Measurements from ENCODE around the gene XNDC1N. TPM values are rescaled to one million over a fixed set of nuclear protein-coding genes. Genes with fewer than 3 reads are reported as not detected.
"Not testable (repeated sequence)": the region's sequence is repeated elsewhere in the genome, so short reads cannot be mapped to it uniquely, and the experiment has no call there.

Gene XNDC1N
- total and polyA plus RNA-seq, 5 donors from 2014 or later: 4.7 to 21.7 (median 7.7) TPM

GRCh38 chr11:71930556-71931244 lies 2.3 kb upstream of the XNDC1N start:
- no peak for ATAC-seq (ENCODE audit: low read depth in 2 of 2)
- Mint-ChIP-seq H3K27me3 (peaks cover 6% of the 10 kb centered on the region), H3K4me3 (peak overlapping the region; percentile 88 to 99 (median 96)), H3K4me1 (peaks cover 25 to 72% (median 53%) of the 10 kb centered on the region in 4 donors), H3K9me3 (no peaks in the 10 kb centered on the region), H3K27ac (peak overlapping the region in 2 of 3 donors; percentile 36 to 38), H3K36me3 (no peaks in the 10 kb centered on the region)
- H3K9me3 ChIP-seq (ENCODE audit: control insufficient read depth in 2 of 2, low read length in 2 of 2): no peaks in the 10 kb centered on the region
- no peak overlapping the region for H3K27ac ChIP-seq (ENCODE audit: insufficient read depth, low read length, poor library complexity, severe bottlenecking)
- no peaks in the 10 kb centered on the region for H3K27me3 ChIP-seq (ENCODE audit: control insufficient read depth, insufficient read depth, low read length)
- DNase-seq: no peak
- peaks cover 27% of the 10 kb centered on the region for H3K4me1 ChIP-seq (ENCODE audit: control insufficient read depth, insufficient read depth, low read length, poor library complexity, severe bottlenecking)
- peak overlapping the region; percentile 46 for H3K4me3 ChIP-seq (ENCODE audit: low read depth, low read length)
- H3K36me3 ChIP-seq (ENCODE audit: control insufficient read depth, insufficient read depth, low read length): no peaks in the 10 kb centered on the region

- Mint-ChIP-seq H3K27ac (peak overlapping the region; percentile 56 to 99 (median 99)), H3K4me3 (peak overlapping the region; percentile 94 to 99 (median 98)), H3K4me1 (peaks cover 23 to 71% (median 55%) of the 10 kb centered on the region in 4 donors), H3K27me3 (peaks cover 6% of the 10 kb centered on the region), H3K9me3 (no peaks in the 10 kb centered on the region), H3K36me3 (peaks cover 5% of the 10 kb centered on the region)
- Histone ChIP-seq H3K27ac (ENCODE audit: insufficient read depth, low read length, poor library complexity, severe bottlenecking) (peak overlapping the region; percentile 93), H3K27me3 (ENCODE audit: control insufficient read depth, insufficient read depth, low read length) (no peaks in the 10 kb centered on the region), H3K36me3 (ENCODE audit: control insufficient read depth, insufficient read depth, low read length) (no peaks in the 10 kb centered on the region), H3K4me1 (ENCODE audit: control insufficient read depth, insufficient read depth, low read length, poor library complexity, severe bottlenecking) (peaks cover 27% of the 10 kb centered on the region), H3K4me3 (ENCODE audit: low read depth, low read length) (peak overlapping the region; percentile 99), H3K9me3 (ENCODE audit: control insufficient read depth in 2 of 2, low read length in 2 of 2) (no peaks in the 10 kb centered on the region)
- ATAC-seq (ENCODE audit: low read depth in 2 of 2): no peak
- no peak for DNase-seq
Measured at GRCh38 chr11:71929491-71929890, 1.1 kb upstream of the XNDC1N start.

DNA sequence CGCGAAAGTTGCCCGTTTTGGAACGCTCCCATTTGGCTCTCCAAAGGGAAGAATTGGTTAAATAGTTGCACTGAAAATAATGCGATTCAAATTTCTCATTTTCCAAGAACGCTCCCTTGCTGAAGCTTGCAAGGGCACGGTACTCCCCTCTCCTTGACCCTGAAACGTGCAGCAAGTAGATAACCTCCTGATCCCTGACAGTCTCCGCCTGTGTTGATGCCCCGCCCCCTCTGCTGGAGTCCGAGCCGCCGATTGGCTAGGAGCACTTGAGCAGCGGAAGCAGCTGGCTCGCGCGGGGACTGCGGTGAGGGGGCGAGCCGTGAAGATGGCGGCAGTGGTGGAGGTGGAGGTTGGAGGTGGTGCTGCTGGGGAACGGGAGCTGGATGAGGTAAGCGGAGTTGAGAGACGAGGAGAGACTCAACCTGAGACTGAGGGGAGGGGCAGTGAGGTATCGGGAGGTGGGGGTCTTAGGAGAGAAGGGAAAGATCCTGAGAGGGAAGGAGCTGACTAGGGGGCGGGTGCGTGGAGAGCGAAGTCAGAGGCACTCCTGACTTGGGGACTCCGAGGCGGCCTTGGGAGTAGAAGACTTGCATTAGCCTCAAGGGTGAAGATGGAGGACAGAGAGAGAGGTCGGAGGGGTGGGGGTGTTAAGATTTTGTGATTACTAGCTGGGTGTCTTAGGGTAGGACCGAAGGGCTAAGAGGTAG lies 496 bp upstream of the XNDC1N start, which contains the start of gene RNF121:
RNF121 (plus strand) TSS at position 310 of the 707 bp plus-strand sequence; CDS start at position 326, 16 bp downstream.
- Histone ChIP-seq H3K27me3 (ENCODE audit: control insufficient read depth, insufficient read depth, low read length) (no peaks in the 10 kb centered on the region), H3K27ac (ENCODE audit: insufficient read depth, low read length, poor library complexity, severe bottlenecking) (peak within 1 kb of the TSS; percentile 93), H3K4me1 (ENCODE audit: control insufficient read depth, insufficient read depth, low read length, poor library complexity, severe bottlenecking) (peaks cover 27% of the 10 kb centered on the region), H3K4me3 (ENCODE audit: low read depth, low read length) (peak within 1 kb of the TSS; percentile 99), H3K9me3 (ENCODE audit: control insufficient read depth in 2 of 2, low read length in 2 of 2) (no peaks in the 10 kb centered on the region), H3K36me3 (ENCODE audit: control insufficient read depth, insufficient read depth, low read length) (no peaks in the 10 kb centered on the region)
- Mint-ChIP-seq H3K4me3 (peak within 1 kb of the TSS; percentile 94 to 99 (median 98)), H3K27me3 (peaks cover 6% of the 10 kb centered on the region), H3K27ac (peak within 1 kb of the TSS; percentile 99), H3K36me3 (peaks cover 5% of the 10 kb centered on the region), H3K9me3 (no peaks in the 10 kb centered on the region), H3K4me1 (peaks cover 17 to 65% (median 50%) of the 10 kb centered on the region in 4 donors)
- ATAC-seq (ENCODE audit: low read depth in 2 of 2) (peak; percentile 94 to 95), DNase-seq (peak; percentile 97 to 98 (median 98))

DNA sequence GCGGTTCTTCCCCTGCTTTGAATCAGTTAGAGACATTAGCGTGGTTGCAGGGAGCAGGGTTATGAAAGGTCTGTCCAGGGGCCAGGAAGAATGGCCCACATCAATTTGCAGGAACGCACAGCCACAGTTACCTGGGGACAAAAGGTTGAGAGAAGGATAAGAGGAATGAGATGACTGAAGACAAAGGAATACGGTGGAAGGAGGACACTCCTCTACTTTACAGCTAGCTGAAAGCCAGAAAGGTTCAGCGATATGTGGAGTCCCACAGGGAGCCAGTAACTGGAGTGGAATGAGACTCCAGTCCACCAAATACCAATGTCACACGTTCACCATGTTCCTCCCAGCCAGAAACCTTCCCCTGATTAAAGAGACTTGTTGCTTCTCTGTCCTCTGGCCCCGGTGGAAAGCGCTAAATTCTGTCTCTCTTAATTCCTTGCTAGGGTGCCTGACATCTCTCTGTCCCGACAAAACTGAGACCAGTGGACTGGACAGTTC lies 10.7 kb downstream of the XNDC1N start:
- no peak overlapping the region for H3K27ac Mint-ChIP-seq
- H3K4me3 ChIP-seq (ENCODE audit: low read depth, low read length): no peak overlapping the region
- H3K27me3 ChIP-seq (ENCODE audit: control insufficient read depth, insufficient read depth, low read length): no peaks in the 10 kb centered on the region
- H3K4me1 ChIP-seq (ENCODE audit: control insufficient read depth, insufficient read depth, low read length, poor library complexity, severe bottlenecking): no peaks in the 10 kb centered on the region
- peaks cover 45% of the 10 kb centered on the region for H3K36me3 Mint-ChIP-seq
- H3K36me3 ChIP-seq (ENCODE audit: control insufficient read depth, insufficient read depth, low read length): peaks cover 54% of the 10 kb centered on the region
- no peak for ATAC-seq (ENCODE audit: low read depth in 2 of 2)
- H3K4me3 Mint-ChIP-seq: no peak overlapping the region
- no peak for DNase-seq
- no peaks in the 10 kb centered on the region for H3K9me3 ChIP-seq (ENCODE audit: control insufficient read depth in 2 of 2, low read length in 2 of 2)
- H3K27me3 Mint-ChIP-seq: no peaks in the 10 kb centered on the region
- H3K27ac ChIP-seq (ENCODE audit: insufficient read depth, low read length, poor library complexity, severe bottlenecking): no peak overlapping the region
- no peaks in the 10 kb centered on the region for H3K9me3 Mint-ChIP-seq
- peaks cover 0 to 10% (median 5%) of the 10 kb centered on the region in 4 donors for H3K4me1 Mint-ChIP-seq

- no peaks in the 10 kb centered on the region for H3K27me3 Mint-ChIP-seq
- H3K9me3 Mint-ChIP-seq: no peaks in the 10 kb centered on the region
- Histone ChIP-seq H3K27ac (ENCODE audit: insufficient read depth, low read length, poor library complexity, severe bottlenecking) (no peak overlapping the region), H3K27me3 (ENCODE audit: control insufficient read depth, insufficient read depth, low read length) (no peaks in the 10 kb centered on the region), H3K36me3 (ENCODE audit: control insufficient read depth, insufficient read depth, low read length) (peaks cover 49% of the 10 kb centered on the region), H3K4me3 (ENCODE audit: low read depth, low read length) (no peak overlapping the region), H3K9me3 (ENCODE audit: control insufficient read depth in 2 of 2, low read length in 2 of 2) (no peaks in the 10 kb centered on the region), H3K4me1 (ENCODE audit: control insufficient read depth, insufficient read depth, low read length, poor library complexity, severe bottlenecking) (no peaks in the 10 kb centered on the region)
- H3K4me1 Mint-ChIP-seq: peaks cover 0 to 10% (median 5%) of the 10 kb centered on the region in 4 donors
- H3K4me3 Mint-ChIP-seq: no peak overlapping the region
- DNase-seq: no peak
- peaks cover 55% of the 10 kb centered on the region for H3K36me3 Mint-ChIP-seq
- ATAC-seq (ENCODE audit: low read depth in 2 of 2): no peak
- no peak overlapping the region for H3K27ac Mint-ChIP-seq
Measured at GRCh38 chr11:71914617-71915189, 13.7 kb downstream of the XNDC1N start.

DNA sequence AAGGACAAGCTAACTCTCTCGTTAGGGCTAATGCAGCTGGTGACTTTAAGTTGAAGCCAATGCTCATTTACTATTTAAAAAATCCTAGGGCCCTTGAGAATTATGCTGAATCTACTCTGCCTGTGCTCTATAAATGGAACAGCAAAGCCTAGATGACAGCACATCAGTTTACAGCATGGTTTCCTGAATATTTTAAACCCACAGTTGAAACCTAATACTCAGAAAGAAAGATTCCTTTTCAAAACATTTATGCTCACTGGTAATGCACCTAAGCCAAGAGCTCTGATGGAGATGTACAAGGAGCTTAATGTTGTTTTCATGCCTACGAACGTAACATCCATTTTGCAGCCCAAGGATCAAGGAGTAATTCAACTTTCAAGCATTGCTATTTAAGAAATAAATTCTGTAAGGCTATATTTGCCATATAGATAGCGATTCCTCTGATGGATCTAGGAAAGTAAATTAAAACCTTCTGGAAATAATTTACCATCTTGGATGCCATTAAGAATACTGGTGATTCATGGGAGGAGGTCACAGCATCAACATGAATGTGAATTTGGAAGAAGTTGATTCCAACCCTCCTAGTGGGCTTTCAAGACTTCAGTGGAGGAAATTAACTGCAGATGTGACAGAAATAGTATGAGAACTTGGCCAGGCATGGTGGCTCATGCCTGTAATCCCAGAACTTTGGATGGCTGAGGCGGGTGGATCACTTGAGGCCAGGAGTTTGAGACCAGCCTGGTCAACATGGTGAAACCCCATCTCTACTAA lies 14.5 kb downstream of the XNDC1N start:
- Histone ChIP-seq H3K36me3 (ENCODE audit: control insufficient read depth, insufficient read depth, low read length) (peaks cover 49% of the 10 kb centered on the region), H3K27ac (ENCODE audit: insufficient read depth, low read length, poor library complexity, severe bottlenecking) (no peak overlapping the region), H3K4me1 (ENCODE audit: control insufficient read depth, insufficient read depth, low read length, poor library complexity, severe bottlenecking) (no peaks in the 10 kb centered on the region), H3K27me3 (ENCODE audit: control insufficient read depth, insufficient read depth, low read length) (no peaks in the 10 kb centered on the region), H3K4me3 (ENCODE audit: low read depth, low read length) (no peak overlapping the region), H3K9me3 (ENCODE audit: control insufficient read depth in 2 of 2, low read length in 2 of 2) (no peaks in the 10 kb centered on the region)
- Mint-ChIP-seq H3K27me3 (no peaks in the 10 kb centered on the region), H3K4me3 (no peak overlapping the region), H3K4me1 (peaks cover 0 to 10% (median 5%) of the 10 kb centered on the region in 4 donors), H3K36me3 (peaks cover 53% of the 10 kb centered on the region), H3K9me3 (no peaks in the 10 kb centered on the region), H3K27ac (peak overlapping the region in 1 of 3 donors; percentile 54)
- no peak for DNase-seq
- ATAC-seq (ENCODE audit: low read depth in 2 of 2): no peak

GRCh38 chr11:71911986-71912340 lies 16.4 kb downstream of the XNDC1N start:
- peak overlapping the region in 1 of 3 donors; percentile 44 for H3K27ac Mint-ChIP-seq
- not testable (repeated sequence) for DNase-seq; H3K9me3 ChIP-seq (ENCODE audit: control insufficient read depth in 2 of 2, low read length in 2 of 2); H3K27me3 ChIP-seq (ENCODE audit: control insufficient read depth, insufficient read depth, low read length); H3K4me3 ChIP-seq (ENCODE audit: low read depth, low read length); H3K4me3 Mint-ChIP-seq; ATAC-seq (ENCODE audit: low read depth in 2 of 2); H3K27ac ChIP-seq (ENCODE audit: insufficient read depth, low read length, poor library complexity, severe bottlenecking); H3K4me1 ChIP-seq (ENCODE audit: control insufficient read depth, insufficient read depth, low read length, poor library complexity, severe bottlenecking); H3K27me3 Mint-ChIP-seq; H3K9me3 Mint-ChIP-seq
- H3K4me1 Mint-ChIP-seq: peaks cover 0 to 10% (median 5%) of the 10 kb centered on the region in 4 donors
- peaks cover 49% of the 10 kb centered on the region for H3K36me3 Mint-ChIP-seq
- H3K36me3 ChIP-seq (ENCODE audit: control insufficient read depth, insufficient read depth, low read length): peaks cover 33% of the 10 kb centered on the region

All from CD4-positive, CD25-positive, alpha-beta regulatory T cell (primary cell).